C4-2B (cell line): Measurements from ENCODE around the gene SLC66A1.

Experiments used
- H3K27ac ChIP-seq: fragments of 450-650 bp; 2 replicates; pipeline ENCODE4 v1.5.1; 2017
- ZFX ChIP-seq: fragments of 450-650 bp; IDR thresholded peaks from 2 replicates; pipeline ENCODE4 v1.6.1; 2017
- TF ChIP-seq, protein P1 (sequence below): fragments of 450-650 bp; conservative IDR thresholded peaks from 2 replicates; pipeline ENCODE4 v1.5.1; 2017; ENCODE audit warnings: mild to moderate bottlenecking

The SLC66A1 gene

DNA sequence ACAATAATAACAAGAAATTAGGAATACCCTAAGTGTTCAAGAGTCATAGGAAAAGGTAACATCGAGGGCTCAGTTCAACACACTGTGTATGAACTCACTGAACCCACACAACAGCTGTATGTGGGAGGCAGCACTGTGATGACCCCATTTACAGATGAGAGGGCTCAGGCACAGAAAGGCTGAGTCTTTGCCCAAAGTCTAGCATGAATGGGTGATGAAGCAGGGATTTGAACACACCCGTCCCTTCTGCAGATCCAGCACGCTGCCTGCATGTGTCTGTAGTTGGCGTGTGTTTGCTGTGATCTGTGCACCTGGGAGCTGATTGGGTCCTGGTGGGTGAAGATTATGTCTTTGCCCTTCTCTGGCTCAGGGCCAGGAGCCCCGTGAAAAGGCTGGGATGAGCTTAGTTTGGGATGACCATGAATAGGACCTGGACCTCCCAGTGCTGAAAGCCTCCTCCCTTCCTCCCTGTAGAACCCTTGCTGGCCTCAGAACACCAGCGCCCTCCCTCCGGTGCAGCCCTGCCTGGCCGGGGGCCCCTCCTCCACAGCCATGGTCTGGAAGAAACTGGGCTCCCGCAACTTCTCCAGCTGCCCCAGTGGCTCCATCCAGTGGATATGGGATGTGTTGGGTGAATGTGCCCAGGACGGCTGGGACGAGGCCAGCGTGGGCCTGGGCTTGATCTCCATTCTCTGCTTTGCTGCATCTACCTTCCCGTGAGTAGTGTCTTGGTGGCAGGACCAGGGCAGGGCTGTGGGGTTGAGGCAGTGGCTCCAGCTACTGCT is 5.2 kb downstream of the SLC66A1 start:
- no peak overlapping the region for H3K27ac ChIP-seq
- TF ChIP-seq, protein P1, sequence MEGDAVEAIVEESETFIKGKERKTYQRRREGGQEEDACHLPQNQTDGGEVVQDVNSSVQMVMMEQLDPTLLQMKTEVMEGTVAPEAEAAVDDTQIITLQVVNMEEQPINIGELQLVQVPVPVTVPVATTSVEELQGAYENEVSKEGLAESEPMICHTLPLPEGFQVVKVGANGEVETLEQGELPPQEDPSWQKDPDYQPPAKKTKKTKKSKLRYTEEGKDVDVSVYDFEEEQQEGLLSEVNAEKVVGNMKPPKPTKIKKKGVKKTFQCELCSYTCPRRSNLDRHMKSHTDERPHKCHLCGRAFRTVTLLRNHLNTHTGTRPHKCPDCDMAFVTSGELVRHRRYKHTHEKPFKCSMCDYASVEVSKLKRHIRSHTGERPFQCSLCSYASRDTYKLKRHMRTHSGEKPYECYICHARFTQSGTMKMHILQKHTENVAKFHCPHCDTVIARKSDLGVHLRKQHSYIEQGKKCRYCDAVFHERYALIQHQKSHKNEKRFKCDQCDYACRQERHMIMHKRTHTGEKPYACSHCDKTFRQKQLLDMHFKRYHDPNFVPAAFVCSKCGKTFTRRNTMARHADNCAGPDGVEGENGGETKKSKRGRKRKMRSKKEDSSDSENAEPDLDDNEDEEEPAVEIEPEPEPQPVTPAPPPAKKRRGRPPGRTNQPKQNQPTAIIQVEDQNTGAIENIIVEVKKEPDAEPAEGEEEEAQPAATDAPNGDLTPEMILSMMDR = no peak
- no peak for TF ChIP-seq ZFX

DNA sequence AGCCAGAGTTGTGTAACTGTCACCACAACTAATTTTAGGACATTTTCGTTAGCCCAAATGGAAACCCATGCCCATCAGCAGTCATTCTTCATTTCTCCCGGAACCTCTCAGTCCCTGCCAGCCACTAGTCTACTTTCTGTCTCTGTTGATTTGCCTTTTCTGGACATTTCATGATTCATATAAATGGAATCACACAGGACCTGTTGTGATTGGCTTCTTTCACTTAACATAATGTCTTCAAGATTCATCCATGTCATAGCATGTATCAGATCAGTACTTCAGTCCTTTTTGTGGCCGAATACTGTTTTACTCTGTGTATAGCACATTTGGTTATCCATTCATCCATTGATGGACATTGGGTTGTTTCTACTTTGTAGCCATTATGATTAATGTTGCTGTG is 7.1 kb downstream of the SLC66A1 start:
- no peak overlapping the region for H3K27ac ChIP-seq
- TF ChIP-seq ZFX = no peak
- TF ChIP-seq, protein P1 = no peak

- TF ChIP-seq, protein P1 = no peak
- no peak for TF ChIP-seq ZFX
- H3K27ac ChIP-seq = no peak overlapping the region
Observed at GRCh38 chr1:19321071-19321470, 8.9 kb downstream of the SLC66A1 start.

- TF ChIP-seq, protein P1 = no peak
- no peak for TF ChIP-seq ZFX
- H3K27ac ChIP-seq = no peak overlapping the region
Observed at GRCh38 chr1:19322481-19322880, 10.4 kb downstream of the SLC66A1 start.

- no peak for TF ChIP-seq ZFX
- TF ChIP-seq, protein P1 = no peak
- H3K27ac ChIP-seq = no peak overlapping the region
Observed at GRCh38 chr1:19323987-19324664, 12.0 kb downstream of the SLC66A1 start.

DNA sequence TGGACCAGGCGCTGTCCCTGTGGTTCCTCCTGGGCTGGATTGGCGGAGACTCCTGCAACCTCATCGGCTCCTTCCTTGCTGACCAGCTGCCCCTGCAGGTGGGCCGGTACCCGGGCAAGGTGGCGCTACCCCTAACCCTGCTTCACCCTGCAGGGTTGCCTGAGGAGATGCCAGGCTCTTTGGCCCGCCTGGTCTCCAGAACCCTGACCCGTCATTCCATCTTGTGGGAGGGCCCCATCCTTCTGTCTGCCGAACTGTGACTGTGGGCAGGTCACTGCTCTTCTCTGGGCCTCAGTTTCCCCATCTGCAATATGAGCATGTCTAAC is 12.5 kb downstream of the SLC66A1 start:
- H3K27ac ChIP-seq = no peak overlapping the region
- TF ChIP-seq, protein P1 = no peak
- TF ChIP-seq ZFX = no peak

DNA sequence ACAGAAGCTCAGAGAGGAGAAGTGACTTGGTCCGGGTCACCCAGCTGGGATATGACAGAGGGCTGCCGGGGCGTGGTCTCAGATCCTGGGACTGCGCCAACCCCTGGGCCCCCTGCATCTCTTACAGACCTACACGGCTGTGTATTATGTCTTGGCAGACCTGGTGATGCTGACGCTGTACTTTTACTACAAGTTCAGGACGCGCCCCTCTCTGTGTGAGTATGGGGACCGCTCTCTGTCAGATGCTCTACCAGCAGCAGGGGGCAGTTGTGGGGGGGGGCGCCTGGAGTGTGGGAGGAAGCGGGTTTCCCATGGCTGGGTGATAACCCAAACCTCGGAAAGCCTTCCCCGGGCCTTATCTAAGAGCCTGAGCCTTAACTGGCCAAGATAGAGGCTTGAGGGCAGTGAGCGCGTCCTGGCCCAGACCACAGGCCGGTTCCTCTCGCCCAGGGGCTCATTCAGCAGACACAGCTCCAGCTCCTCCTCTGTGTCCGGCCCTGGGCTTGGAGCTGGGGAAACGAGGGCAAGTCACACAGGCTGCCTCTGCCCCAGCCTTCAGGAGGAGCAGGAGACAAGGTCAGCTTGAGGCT is 13.3 kb downstream of the SLC66A1 start:
- TF ChIP-seq, protein P1 = no peak
- TF ChIP-seq ZFX = no peak

More for the DNA sequence above, 13.3 kb downstream of the SLC66A1 start:
- no peak overlapping the region for H3K27ac ChIP-seq
